ENCODE data around the gene PANK1.

DNA sequence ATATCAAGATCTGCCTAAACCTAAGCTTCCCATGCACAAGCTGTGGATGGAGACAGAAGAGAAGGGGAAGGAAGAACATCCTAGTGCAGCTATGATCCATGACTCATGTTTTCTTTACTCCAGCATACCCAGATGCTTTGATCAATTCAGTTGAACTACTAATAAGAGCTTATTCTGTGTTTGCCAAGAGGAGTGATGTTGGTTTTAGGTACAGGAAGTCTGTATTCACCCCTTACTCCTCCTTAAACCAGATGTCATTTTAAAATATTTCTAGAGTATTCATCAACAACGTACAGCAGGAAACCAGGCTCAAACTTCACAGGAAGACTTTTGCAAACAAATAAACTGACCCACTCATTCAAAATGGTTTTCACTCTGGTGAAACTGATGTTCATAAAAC, 29.2 kb downstream of the PANK1 start:
- TF ChIP-seq, protein P1, sequence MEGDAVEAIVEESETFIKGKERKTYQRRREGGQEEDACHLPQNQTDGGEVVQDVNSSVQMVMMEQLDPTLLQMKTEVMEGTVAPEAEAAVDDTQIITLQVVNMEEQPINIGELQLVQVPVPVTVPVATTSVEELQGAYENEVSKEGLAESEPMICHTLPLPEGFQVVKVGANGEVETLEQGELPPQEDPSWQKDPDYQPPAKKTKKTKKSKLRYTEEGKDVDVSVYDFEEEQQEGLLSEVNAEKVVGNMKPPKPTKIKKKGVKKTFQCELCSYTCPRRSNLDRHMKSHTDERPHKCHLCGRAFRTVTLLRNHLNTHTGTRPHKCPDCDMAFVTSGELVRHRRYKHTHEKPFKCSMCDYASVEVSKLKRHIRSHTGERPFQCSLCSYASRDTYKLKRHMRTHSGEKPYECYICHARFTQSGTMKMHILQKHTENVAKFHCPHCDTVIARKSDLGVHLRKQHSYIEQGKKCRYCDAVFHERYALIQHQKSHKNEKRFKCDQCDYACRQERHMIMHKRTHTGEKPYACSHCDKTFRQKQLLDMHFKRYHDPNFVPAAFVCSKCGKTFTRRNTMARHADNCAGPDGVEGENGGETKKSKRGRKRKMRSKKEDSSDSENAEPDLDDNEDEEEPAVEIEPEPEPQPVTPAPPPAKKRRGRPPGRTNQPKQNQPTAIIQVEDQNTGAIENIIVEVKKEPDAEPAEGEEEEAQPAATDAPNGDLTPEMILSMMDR (IDR thresholded peaks at IDR 0.05; ENCODE audit: insufficient read depth, low read length) = no peak
- TF ChIP-seq POLR2AphosphoS5 (IDR thresholded peaks at IDR 0.05; ENCODE audit: low read depth) = no peak
- no peak for TF ChIP-seq SPI1 (IDR thresholded peaks at IDR 0.05; ENCODE audit: borderline replicate concordance, low read depth)
- TF ChIP-seq, protein P2, sequence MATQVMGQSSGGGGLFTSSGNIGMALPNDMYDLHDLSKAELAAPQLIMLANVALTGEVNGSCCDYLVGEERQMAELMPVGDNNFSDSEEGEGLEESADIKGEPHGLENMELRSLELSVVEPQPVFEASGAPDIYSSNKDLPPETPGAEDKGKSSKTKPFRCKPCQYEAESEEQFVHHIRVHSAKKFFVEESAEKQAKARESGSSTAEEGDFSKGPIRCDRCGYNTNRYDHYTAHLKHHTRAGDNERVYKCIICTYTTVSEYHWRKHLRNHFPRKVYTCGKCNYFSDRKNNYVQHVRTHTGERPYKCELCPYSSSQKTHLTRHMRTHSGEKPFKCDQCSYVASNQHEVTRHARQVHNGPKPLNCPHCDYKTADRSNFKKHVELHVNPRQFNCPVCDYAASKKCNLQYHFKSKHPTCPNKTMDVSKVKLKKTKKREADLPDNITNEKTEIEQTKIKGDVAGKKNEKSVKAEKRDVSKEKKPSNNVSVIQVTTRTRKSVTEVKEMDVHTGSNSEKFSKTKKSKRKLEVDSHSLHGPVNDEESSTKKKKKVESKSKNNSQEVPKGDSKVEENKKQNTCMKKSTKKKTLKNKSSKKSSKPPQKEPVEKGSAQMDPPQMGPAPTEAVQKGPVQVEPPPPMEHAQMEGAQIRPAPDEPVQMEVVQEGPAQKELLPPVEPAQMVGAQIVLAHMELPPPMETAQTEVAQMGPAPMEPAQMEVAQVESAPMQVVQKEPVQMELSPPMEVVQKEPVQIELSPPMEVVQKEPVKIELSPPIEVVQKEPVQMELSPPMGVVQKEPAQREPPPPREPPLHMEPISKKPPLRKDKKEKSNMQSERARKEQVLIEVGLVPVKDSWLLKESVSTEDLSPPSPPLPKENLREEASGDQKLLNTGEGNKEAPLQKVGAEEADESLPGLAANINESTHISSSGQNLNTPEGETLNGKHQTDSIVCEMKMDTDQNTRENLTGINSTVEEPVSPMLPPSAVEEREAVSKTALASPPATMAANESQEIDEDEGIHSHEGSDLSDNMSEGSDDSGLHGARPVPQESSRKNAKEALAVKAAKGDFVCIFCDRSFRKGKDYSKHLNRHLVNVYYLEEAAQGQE (IDR thresholded peaks at IDR 0.05; ENCODE audit: insufficient replicate concordance, low read depth) = no peak
